Astrocyte of the cerebellum (primary cell): ENCODE results near the gene PAX5.

Source experiments
- DNase-seq: peaks from one replicate; pipeline ENCODE4 v3.0.0-alpha.2; 2011; ENCODE audit warnings: low read depth
- H3K4me3 ChIP-seq: 2 replicates; pipeline ENCODE4 v1.5.1; 2011; ENCODE audit warnings: mild to moderate bottlenecking, low read depth, low read length, moderate library complexity
- in situ Hi-C: cut with HindIII; loops from 2 replicates; pipeline ENCODE4 v1.10.0; 2017; ENCODE audit warnings: low sequenced_read_pairs
- TF ChIP-seq, protein P1 (sequence below): IDR thresholded peaks from 2 replicates; pipeline ENCODE4 v1.5.1; 2012; ENCODE audit warnings: low read length, low read depth, moderate library complexity, mild to moderate bottlenecking; ENCODE audit errors: missing control alignments

The PAX5 gene

DNA sequence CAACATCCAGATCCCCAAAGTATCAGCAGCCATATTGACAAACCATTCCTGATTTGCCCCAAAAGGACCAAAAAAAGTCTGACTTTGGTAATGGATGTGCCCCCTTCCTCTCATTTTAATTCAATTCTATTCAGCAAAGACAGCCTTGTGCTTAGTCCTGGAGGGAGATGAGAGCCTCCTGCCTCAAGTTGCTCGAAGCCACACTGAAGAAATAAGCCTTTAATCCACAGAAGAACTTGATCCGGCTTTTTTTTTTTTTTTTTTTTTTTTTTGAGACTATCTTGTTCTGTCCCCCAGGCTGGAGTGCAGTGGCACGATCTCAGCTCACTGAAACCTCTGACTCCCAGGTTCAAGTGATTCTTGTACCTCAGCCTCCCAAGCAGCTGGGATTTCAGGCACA lies 8.4 kb upstream of the PAX5 start:
- no peak overlapping the region for H3K4me3 ChIP-seq
- in situ Hi-C loops: no loop called here
- DNase-seq: no peak
- TF ChIP-seq, protein P1, sequence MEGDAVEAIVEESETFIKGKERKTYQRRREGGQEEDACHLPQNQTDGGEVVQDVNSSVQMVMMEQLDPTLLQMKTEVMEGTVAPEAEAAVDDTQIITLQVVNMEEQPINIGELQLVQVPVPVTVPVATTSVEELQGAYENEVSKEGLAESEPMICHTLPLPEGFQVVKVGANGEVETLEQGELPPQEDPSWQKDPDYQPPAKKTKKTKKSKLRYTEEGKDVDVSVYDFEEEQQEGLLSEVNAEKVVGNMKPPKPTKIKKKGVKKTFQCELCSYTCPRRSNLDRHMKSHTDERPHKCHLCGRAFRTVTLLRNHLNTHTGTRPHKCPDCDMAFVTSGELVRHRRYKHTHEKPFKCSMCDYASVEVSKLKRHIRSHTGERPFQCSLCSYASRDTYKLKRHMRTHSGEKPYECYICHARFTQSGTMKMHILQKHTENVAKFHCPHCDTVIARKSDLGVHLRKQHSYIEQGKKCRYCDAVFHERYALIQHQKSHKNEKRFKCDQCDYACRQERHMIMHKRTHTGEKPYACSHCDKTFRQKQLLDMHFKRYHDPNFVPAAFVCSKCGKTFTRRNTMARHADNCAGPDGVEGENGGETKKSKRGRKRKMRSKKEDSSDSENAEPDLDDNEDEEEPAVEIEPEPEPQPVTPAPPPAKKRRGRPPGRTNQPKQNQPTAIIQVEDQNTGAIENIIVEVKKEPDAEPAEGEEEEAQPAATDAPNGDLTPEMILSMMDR: no peak

DNA sequence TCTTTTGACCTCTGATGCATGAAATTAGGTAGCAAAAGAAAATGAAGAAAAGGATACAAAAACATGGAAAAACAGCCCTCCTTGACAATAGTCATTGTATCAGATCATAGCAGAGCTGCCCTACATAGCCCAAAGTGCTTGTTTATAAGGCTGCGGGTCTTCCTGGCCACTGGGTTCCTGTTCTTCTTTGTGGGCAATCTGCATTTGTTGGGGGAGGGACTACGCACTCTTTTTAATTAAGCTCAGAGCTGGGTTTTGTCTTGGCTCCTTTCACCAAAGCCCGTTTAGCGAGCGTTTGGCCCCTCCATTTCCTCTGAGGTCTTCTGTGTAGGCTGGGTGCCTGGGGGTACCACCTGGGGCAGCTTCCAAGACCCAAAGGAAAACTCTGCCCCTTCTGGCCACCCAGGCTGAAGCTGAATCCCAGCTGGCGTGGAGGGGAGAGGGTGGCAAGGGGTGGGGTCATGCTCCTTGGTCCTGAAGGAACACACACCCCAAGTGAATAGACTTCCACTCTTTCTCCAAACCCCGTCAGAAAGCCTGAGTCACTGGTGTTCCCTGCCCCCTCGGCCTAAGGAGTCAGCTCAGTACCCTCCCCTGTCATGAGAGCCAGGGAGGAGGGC lies 6.5 kb upstream of the PAX5 start:
- TF ChIP-seq, protein P1: no peak
- in situ Hi-C loops: no loop called here

DNA sequence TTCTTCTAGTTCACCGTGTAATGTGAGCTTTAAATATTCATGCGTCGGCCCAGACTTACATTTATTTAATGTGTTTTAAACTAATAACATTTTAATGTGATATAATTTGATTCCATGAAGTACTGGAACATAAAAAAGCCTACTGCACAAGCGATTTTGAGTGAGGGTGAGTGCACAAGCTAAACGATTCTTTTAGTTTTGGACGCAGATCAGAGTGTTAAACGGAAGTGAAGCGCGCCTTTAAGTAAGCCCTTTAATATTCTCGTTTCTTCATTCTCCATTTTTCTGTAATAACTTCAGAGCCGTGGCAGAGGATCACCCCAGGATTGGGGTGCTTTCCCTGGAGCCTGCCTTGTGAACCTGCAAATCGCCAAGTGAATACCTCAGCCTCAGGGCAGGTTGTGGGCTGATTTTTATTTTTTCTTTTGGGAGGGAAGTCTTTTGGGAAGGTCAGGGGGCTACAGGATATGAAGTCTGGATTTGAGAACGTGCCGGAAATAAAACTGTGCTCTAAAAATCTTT lies 4.9 kb upstream of the PAX5 start:
- in situ Hi-C loops: no loop called here
- no peak overlapping the region for H3K4me3 ChIP-seq
- TF ChIP-seq, protein P1: no peak
- no peak for DNase-seq

More for the DNA sequence above, 6.5 kb upstream of the PAX5 start:
- H3K4me3 ChIP-seq: no peak overlapping the region
- no peak for DNase-seq

DNA sequence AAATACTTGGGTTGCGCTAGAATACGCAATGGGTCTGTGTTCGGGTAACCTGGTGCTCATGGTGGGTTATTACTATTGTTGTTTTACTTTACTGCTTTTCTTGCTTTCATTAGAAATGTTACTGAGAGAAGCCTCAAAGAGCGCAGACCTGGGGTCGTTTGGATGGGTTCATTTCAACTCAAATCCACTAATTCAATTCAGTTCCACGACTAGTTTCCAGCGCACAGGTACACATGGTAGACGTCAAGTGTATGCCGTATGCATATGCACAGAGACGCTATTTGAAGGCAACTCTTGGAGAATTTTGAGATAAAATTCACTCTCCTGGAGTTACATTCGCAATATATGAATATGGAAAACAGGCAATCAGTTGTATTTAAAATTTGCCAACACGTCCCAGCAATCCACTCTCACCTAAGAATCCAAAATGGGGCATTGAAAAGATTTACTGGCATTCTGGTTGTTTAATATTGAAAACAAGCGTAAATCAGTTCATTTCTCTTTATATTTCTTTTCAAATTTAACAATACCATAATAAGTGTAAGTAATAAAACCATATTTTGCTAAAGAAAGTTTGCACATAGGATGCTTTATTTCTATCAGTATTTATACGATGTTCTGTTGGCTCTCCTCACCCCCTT lies 4.4 kb upstream of the PAX5 start:
- H3K4me3 ChIP-seq: no peak overlapping the region
- DNase-seq: no peak
- TF ChIP-seq, protein P1: no peak
- in situ Hi-C loops: no loop called here

DNA sequence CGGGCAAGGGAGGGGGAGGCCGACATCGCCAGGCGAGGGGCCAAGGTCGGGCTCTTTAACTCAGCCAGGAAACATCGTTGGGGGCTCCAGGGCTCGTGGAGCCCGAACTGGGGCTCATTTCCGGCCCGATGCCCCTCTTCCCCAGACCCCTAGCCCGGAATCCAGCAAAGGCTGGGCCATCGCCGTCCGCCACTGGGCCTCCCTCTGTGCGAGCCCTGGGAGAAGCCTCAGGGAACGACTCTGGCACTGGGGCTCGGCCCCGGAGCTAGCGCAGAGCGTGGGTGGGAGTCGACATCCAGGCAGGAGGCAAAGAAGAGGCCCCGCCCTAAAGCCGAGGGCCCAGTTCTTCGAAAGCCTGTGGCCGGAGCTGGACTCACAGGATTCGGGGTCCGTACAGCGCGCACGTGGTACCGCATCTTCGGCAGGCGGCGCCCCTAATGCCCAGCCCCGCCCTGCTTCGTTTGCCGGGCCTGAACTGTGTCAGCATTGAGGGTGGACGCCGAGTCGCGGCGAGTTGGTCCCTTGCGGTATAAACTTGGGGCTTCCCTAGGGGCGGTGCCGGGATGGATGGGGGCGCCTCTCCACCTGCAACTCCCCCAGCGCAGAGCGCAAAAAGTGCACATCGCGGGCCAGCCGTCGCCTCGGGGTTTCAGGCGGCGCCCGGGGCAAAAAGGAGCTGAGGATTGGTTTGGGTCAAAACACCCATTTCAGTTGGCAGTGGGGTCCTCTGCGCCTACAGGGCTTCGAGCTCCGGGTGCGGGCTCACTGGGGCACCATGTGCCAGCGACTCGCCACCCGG lies 3.6 kb upstream of the PAX5 start:
- TF ChIP-seq, protein P1: no peak
- peak overlapping the region; percentile 34 for H3K4me3 ChIP-seq
- no peak for DNase-seq
- in situ Hi-C loops: no loop called here

DNA sequence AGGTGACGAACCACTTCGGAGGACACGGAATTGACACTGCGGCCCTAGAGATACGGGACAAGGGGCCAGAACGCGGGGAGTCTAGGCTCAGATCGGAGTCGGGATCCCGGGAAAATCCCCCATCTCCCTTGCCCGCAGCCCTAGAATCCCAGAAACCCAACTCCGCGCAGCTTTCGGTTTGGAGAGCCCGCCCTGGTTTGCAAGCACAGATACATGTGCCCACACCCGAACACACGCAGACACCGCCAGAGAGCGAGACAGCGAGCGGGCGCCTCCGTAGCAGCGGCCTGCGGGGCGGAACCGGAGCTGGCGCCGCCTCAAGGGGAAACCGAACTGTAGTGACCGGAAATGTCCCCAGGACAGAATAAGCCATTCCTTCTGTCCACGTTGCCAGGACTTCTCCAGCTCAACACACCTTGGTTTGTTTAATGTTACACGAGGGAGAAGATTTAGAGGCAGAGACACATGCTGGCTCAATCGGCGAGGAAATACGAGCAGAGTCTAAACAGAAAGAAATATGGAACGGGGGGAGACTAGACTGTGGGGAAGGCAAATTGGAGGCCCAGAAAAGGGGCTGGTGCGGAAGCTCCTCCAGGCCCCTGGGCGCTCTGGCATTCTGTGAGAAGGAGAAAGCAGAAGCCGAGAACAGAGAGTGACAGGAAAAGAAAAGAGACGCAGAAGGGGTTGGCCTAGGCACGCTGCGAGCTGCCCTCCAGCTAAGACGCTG lies 2.9 kb upstream of the PAX5 start:
- no peak for DNase-seq
- peak overlapping the region; percentile 34 for H3K4me3 ChIP-seq
- TF ChIP-seq, protein P1: no peak
- in situ Hi-C loops: no loop called here
